HG03354 (cell line): ENCODE data around the gene HPS1.

Experiments
- ATAC-seq: cut with Tn5 transposase; IDR thresholded peaks from one replicate; pipeline ENCODE4 v1.9.1; 2021; ENCODE audit warnings: mild to moderate bottlenecking; ENCODE audit not compliant: unreplicated experiment, poor library complexity, severe bottlenecking

The HPS1 gene

GRCh38 chr10:98466861-98467505 is 20.2 kb upstream of the HPS1 start:
- no peak for ATAC-seq

GRCh38 chr10:98465866-98466265 is 19.1 kb upstream of the HPS1 start:
- ATAC-seq, result no peak

- no peak for ATAC-seq
Measured at GRCh38 chr10:98463976-98464754, 17.4 kb upstream of the HPS1 start.

GRCh38 chr10:98463016-98463415 is 16.3 kb upstream of the HPS1 start:
- ATAC-seq, result no peak

GRCh38 chr10:98461500-98461842 is 14.7 kb upstream of the HPS1 start:
- ATAC-seq, result no peak

- ATAC-seq, result no peak
Measured at GRCh38 chr10:98460837-98461499, 14.2 kb upstream of the HPS1 start.

GRCh38 chr10:98458809-98459784 is 12.4 kb upstream of the HPS1 start:
- ATAC-seq, result no peak

- ATAC-seq, result no peak
Measured at GRCh38 chr10:98457721-98458120, 11.0 kb upstream of the HPS1 start.

- no peak for ATAC-seq
Measured at GRCh38 chr10:98456686-98457482, 10.1 kb upstream of the HPS1 start.

- ATAC-seq, result no peak
Measured at GRCh38 chr10:98456043-98456570, 9.4 kb upstream of the HPS1 start.

- ATAC-seq, result no peak
Measured at GRCh38 chr10:98453729-98454128, 7.0 kb upstream of the HPS1 start.

GRCh38 chr10:98450618-98451017 is 3.9 kb upstream of the HPS1 start:
- no peak for ATAC-seq

GRCh38 chr10:98449287-98449686 is 2.6 kb upstream of the HPS1 start:
- no peak for ATAC-seq

- ATAC-seq, result peak; percentile 28
Measured at GRCh38 chr10:98446151-98446660, 529 bp downstream of the HPS1 start.

- no peak for ATAC-seq
Measured at GRCh38 chr10:98445200-98445812, 1.4 kb downstream of the HPS1 start.

GRCh38 chr10:98444314-98445006 is 2.3 kb downstream of the HPS1 start:
- ATAC-seq, result no peak

GRCh38 chr10:98438715-98439114 is 8.0 kb downstream of the HPS1 start:
- ATAC-seq, result no peak

- ATAC-seq, result no peak
Measured at GRCh38 chr10:98436704-98437103, 10.0 kb downstream of the HPS1 start.
